ENCODE results near the gene CDCA3. TPM values are rescaled to one million over a fixed set of nuclear protein-coding genes. Genes with fewer than 3 reads are reported as not detected.

CDCA3 gene
- total and polyA plus RNA-seq, 2 donors (not counting 1 experiment from before 2014, with no cell fraction given): 9.1 to 9.4 TPM

DNA sequence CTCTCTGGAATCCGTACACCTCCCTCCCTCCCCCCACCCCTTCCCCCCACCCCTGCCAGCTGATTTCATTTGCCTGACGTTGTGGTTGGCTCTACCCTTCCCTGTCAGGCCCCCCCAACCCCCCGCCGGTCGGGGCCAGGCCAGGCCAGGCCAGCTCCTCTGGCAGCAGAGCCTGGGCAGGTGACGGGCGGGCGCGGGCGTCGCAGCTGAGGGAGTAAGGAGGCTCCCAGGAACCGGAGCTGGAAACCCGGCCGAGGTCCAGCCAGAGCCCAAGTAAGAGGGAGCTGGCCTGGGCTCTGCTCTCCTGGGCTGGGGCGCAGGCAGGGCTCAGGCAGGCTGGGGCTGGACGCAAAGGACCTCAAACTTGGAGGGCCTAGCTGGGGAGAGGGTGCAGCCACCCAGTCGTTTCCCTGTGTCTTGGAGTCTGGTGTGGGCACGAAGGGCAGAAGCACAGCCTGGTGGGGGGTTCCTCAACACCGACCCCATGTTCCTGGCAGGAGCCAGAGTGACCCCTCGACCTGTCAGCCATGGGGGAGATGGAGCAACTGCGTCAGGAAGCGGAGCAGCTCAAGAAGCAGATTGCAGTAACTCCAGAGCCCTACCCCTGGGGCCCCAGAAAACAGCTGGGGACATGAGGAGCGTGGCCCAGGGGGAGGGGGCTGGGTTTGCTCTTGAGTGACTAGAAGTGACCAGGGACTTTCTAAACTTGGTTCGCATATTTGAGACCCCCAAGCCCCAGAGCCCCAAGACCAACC, 10.1 kb downstream of the CDCA3 start, which contains the start of gene GNB3:
TSS of gene GNB3 (plus strand) at position 165 of the 755 bp plus-strand sequence. CDS start at position 528, 363 bp downstream.
- Histone ChIP-seq H3K9me3 (ENCODE audit: control insufficient read depth, insufficient read depth, low read depth, low read length) (no peaks in the 10 kb centered on the region), H3K79me2 (ENCODE audit: control insufficient read depth, insufficient read depth, low read length) (no peaks in the 10 kb centered on the region), H3K27me3 (ENCODE audit: control insufficient read depth, insufficient read depth, low read length) (no peaks in the 10 kb centered on the region), H3K4me3 (replicated peaks in 1 of 4; ENCODE audit: control extremely low read depth in 1 of 4, insufficient read depth in 1 of 4, low read depth in 3 of 4, low read length in 4 of 4) (no peak within 1 kb of the TSS), H3K9ac (ENCODE audit: insufficient read depth, low read length) (no peak within 1 kb of the TSS), H3K4me2 (ENCODE audit: extremely low read depth, insufficient read depth, low read length) (no peak within 1 kb of the TSS), H2AFZ (ENCODE audit: low read length) (no peak within 1 kb of the TSS), H3K4me1 (ENCODE audit: control insufficient read depth, extremely low read depth, insufficient read depth, low read length) (no peaks in the 10 kb centered on the region), H3K36me3 (ENCODE audit: control insufficient read depth, insufficient read depth, low read length) (peaks cover 36% of the 10 kb centered on the region), H3K27ac (ENCODE audit: insufficient read depth, low read length) (no peak within 1 kb of the TSS), H4K20me1 (ENCODE audit: control insufficient read depth, extremely low read depth, insufficient read depth, low read length) (no peaks in the 10 kb centered on the region)
- DNase-seq (ENCODE audit: low read depth in 2 of 2): no peak
- no peak for TF ChIP-seq EZH2 (IDR thresholded peaks at IDR 0.05; ENCODE audit: low read length, missing control alignments)
- TF ChIP-seq, protein P1, sequence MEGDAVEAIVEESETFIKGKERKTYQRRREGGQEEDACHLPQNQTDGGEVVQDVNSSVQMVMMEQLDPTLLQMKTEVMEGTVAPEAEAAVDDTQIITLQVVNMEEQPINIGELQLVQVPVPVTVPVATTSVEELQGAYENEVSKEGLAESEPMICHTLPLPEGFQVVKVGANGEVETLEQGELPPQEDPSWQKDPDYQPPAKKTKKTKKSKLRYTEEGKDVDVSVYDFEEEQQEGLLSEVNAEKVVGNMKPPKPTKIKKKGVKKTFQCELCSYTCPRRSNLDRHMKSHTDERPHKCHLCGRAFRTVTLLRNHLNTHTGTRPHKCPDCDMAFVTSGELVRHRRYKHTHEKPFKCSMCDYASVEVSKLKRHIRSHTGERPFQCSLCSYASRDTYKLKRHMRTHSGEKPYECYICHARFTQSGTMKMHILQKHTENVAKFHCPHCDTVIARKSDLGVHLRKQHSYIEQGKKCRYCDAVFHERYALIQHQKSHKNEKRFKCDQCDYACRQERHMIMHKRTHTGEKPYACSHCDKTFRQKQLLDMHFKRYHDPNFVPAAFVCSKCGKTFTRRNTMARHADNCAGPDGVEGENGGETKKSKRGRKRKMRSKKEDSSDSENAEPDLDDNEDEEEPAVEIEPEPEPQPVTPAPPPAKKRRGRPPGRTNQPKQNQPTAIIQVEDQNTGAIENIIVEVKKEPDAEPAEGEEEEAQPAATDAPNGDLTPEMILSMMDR (conservative IDR thresholded peaks at IDR 0.05 in 1 of 2, IDR thresholded peaks at IDR 0.05 in 1 of 2; ENCODE audit: low read depth in 1 of 2, low read length in 2 of 2): no peak

DNA sequence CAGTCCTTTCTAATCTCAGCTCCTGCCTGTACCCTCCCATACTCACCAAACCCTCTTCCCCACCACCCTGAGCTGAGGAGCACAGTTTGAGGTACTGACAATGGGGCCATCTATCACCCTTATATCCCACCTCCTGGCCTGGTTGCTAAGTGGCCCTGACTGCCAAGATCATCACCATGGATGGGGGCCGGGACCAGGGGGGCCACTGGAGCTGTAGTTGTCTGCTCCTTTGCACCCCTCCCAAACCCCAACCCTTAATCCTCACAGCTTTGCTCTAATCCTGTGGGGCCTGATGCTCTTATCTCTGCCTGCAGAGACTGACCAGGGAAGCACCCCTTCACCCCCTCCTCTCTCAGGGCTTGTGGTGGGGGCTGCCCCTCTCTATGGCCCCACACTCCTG, 10.8 kb downstream of the CDCA3 start:
- no peaks in the 10 kb centered on the region for H3K27me3 ChIP-seq (ENCODE audit: control insufficient read depth, insufficient read depth, low read length)
- H3K79me2 ChIP-seq (ENCODE audit: control insufficient read depth, insufficient read depth, low read length): no peaks in the 10 kb centered on the region
- no peaks in the 10 kb centered on the region for H3K4me1 ChIP-seq (ENCODE audit: control insufficient read depth, extremely low read depth, insufficient read depth, low read length)
- DNase-seq (ENCODE audit: low read depth in 2 of 2): no peak
- H3K4me2 ChIP-seq (ENCODE audit: extremely low read depth, insufficient read depth, low read length): no peak overlapping the region
- H4K20me1 ChIP-seq (ENCODE audit: control insufficient read depth, extremely low read depth, insufficient read depth, low read length): no peaks in the 10 kb centered on the region
- H2AFZ ChIP-seq (ENCODE audit: low read length): no peak overlapping the region
- H3K36me3 ChIP-seq (ENCODE audit: control insufficient read depth, insufficient read depth, low read length): peaks cover 30% of the 10 kb centered on the region
- no peak for TF ChIP-seq EZH2 (IDR thresholded peaks at IDR 0.05; ENCODE audit: low read length, missing control alignments)
- TF ChIP-seq, protein P1 (conservative IDR thresholded peaks at IDR 0.05 in 1 of 2, IDR thresholded peaks at IDR 0.05 in 1 of 2; ENCODE audit: low read depth in 1 of 2, low read length in 2 of 2): no peak
- no peak overlapping the region for H3K9ac ChIP-seq (ENCODE audit: insufficient read depth, low read length)
- no peaks in the 10 kb centered on the region for H3K9me3 ChIP-seq (ENCODE audit: control insufficient read depth, insufficient read depth, low read depth, low read length)
- no peak overlapping the region for H3K27ac ChIP-seq (ENCODE audit: insufficient read depth, low read length)
- H3K4me3 ChIP-seq (replicated peaks in 1 of 4; ENCODE audit: control extremely low read depth in 1 of 4, insufficient read depth in 1 of 4, low read depth in 3 of 4, low read length in 4 of 4): no peak overlapping the region

DNA sequence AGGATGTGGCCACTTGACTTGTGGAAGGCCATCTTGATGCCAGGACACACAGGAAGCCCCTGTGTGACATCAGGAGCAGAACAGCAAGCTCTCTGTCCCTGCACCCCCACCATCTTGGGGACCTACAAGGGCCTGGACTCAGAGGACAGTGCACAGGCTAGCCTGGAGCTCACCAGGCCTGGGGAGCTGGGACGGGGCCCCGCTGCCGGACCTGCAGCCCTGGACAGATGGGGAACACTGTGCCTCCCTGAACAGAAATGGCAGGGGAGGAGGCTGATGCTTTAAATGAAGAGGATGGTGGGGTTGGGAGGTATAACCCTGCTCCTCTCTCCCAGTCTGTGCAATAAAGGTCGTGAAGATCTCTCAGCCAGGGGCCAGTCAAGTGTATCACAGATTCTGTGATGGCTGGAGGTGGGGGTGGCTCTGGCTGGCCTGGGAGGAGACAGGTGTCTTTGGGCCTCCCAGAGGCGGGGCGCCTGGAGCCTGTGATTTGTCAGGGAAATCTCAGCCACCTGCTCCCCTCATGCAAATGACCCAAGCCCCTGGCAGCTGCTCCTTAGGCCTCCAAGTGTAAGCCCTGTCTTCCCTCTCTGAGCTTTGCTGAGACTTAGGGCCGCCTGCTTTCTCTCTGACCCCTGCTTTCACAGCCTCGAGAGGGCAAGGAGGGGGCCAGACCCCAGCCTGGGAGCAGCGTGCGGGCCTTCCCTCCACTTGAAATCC, 11.4 kb downstream of the CDCA3 start:
- Histone ChIP-seq H3K4me3 (replicated peaks in 1 of 4; ENCODE audit: control extremely low read depth in 1 of 4, insufficient read depth in 1 of 4, low read depth in 3 of 4, low read length in 4 of 4) (no peak overlapping the region), H2AFZ (ENCODE audit: low read length) (no peak overlapping the region), H4K20me1 (ENCODE audit: control insufficient read depth, extremely low read depth, insufficient read depth, low read length) (no peaks in the 10 kb centered on the region), H3K36me3 (ENCODE audit: control insufficient read depth, insufficient read depth, low read length) (peaks cover 27% of the 10 kb centered on the region), H3K27ac (ENCODE audit: insufficient read depth, low read length) (no peak overlapping the region), H3K27me3 (ENCODE audit: control insufficient read depth, insufficient read depth, low read length) (no peaks in the 10 kb centered on the region), H3K4me2 (ENCODE audit: extremely low read depth, insufficient read depth, low read length) (no peak overlapping the region), H3K9ac (ENCODE audit: insufficient read depth, low read length) (no peak overlapping the region), H3K4me1 (ENCODE audit: control insufficient read depth, extremely low read depth, insufficient read depth, low read length) (no peaks in the 10 kb centered on the region), H3K9me3 (ENCODE audit: control insufficient read depth, insufficient read depth, low read depth, low read length) (no peaks in the 10 kb centered on the region), H3K79me2 (ENCODE audit: control insufficient read depth, insufficient read depth, low read length) (no peaks in the 10 kb centered on the region)
- no peak for DNase-seq (ENCODE audit: low read depth in 2 of 2)
- no peak for TF ChIP-seq EZH2 (IDR thresholded peaks at IDR 0.05; ENCODE audit: low read length, missing control alignments)
- TF ChIP-seq, protein P1 (conservative IDR thresholded peaks at IDR 0.05 in 1 of 2, IDR thresholded peaks at IDR 0.05 in 1 of 2; ENCODE audit: low read depth in 1 of 2, low read length in 2 of 2): no peak
